ENCODE results near the gene MYO1H.

DNA sequence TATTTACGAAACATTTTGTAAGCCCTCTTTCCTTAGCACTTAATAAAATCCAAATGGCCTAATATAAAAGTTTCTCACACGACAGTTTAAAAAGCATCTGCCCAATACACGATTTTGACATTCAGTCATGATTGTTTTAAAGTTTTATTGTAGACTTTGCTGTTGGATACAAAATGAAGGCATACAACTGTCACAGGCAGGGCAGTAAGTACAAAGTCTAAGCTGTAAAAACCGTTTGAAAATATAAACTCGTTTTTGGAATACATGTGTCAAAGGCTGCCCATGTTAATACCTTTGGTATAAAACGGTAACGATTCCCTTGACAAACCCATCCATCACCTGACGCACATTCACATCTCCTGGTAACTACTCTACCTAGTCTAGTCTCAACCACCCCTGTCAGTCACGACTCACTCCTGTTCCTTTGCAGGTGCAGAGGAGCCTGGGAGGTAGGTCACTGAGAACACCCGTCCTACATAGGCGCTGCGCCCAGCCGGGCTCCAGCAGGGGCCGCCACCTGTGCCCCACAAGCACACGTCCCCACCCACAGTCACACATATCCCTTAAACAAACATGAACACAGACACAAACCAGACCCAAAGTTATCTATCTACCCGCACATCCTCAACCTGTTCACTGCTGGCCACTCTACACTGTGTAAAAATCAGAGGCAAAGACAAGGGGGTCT lies 102.3 kb downstream of the MYO1H start:
- TF ChIP-seq CTCF (IDR thresholded peaks at IDR 0.05 in 2 of 3, conservative IDR thresholded peaks at IDR 0.05 in 1 of 3; ENCODE audit: borderline replicate concordance in 1 of 3, insufficient read depth in 1 of 3, low read depth in 2 of 3, low read length in 2 of 3): peak in 2 of 3 experiments; percentile 39 to 48; a peak in 3 of 6 replicates
- TF ChIP-seq CEBPB (IDR thresholded peaks at IDR 0.05; ENCODE audit: low read depth): no peak
- TF ChIP-seq, protein P1, sequence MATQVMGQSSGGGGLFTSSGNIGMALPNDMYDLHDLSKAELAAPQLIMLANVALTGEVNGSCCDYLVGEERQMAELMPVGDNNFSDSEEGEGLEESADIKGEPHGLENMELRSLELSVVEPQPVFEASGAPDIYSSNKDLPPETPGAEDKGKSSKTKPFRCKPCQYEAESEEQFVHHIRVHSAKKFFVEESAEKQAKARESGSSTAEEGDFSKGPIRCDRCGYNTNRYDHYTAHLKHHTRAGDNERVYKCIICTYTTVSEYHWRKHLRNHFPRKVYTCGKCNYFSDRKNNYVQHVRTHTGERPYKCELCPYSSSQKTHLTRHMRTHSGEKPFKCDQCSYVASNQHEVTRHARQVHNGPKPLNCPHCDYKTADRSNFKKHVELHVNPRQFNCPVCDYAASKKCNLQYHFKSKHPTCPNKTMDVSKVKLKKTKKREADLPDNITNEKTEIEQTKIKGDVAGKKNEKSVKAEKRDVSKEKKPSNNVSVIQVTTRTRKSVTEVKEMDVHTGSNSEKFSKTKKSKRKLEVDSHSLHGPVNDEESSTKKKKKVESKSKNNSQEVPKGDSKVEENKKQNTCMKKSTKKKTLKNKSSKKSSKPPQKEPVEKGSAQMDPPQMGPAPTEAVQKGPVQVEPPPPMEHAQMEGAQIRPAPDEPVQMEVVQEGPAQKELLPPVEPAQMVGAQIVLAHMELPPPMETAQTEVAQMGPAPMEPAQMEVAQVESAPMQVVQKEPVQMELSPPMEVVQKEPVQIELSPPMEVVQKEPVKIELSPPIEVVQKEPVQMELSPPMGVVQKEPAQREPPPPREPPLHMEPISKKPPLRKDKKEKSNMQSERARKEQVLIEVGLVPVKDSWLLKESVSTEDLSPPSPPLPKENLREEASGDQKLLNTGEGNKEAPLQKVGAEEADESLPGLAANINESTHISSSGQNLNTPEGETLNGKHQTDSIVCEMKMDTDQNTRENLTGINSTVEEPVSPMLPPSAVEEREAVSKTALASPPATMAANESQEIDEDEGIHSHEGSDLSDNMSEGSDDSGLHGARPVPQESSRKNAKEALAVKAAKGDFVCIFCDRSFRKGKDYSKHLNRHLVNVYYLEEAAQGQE (IDR thresholded peaks at IDR 0.05; ENCODE audit: low read depth): no peak
- TF ChIP-seq EZH2phosphoT487 (IDR thresholded peaks at IDR 0.05; ENCODE audit: borderline replicate concordance): no peak
- no peak for TF ChIP-seq SP1 (IDR thresholded peaks at IDR 0.05; ENCODE audit: low read depth)
- TF ChIP-seq EGR1 (IDR thresholded peaks at IDR 0.05; ENCODE audit: low read depth): no peak
- no peak for TF ChIP-seq EZH2 (IDR thresholded peaks at IDR 0.05)
- no peak for TF ChIP-seq POLR2AphosphoS5 (IDR thresholded peaks at IDR 0.05; ENCODE audit: low read depth, low read length)
- no peak for TF ChIP-seq POLR2A (IDR thresholded peaks at IDR 0.05; ENCODE audit: borderline replicate concordance, extremely low read depth, insufficient read depth, insufficient read length)

All from HCT116 (cell line).